Measurements from ENCODE around the gene CNR2. TPM values are rescaled to one million over a fixed set of nuclear protein-coding genes. Genes with fewer than 3 reads are reported as not detected.
"Not testable (repeated sequence)": the region's sequence is repeated elsewhere in the genome, so short reads cannot be mapped to it uniquely, and the experiment has no call there.

The CNR2 gene
- total and polyA plus RNA-seq, 12 donors: 0.06 to 0.09 (median 0.08) TPM; not detected in 9

GRCh38 chr1:23862640-23863039 lies 50.5 kb downstream of the CNR2 start:
- peaks cover 0 to 53% of the 10 kb centered on the region in 2 donors for H3K36me3 ChIP-seq (replicated peaks in 1 of 2)
- intact Hi-C loops (cut with DNase I): loop anchor here in 1 of 2 donors (10.0 kb wide), 1 partner anchor 58 kb away; the partner anchor contains the start of gene GALE
- H3K4me3 ChIP-seq: no peak overlapping the region
- H3K4me1 ChIP-seq (replicated peaks in 1 of 2): peaks cover 7 to 21% of the 10 kb centered on the region in 2 donors
- no peak for DNase-seq
- H3K9me3 ChIP-seq (replicated peaks in 1 of 3): no peaks in the 10 kb centered on the region
- 78 to 85% (median 79%) methylated on average over 3 of the region's 3 CpGs for WGBS, 4 donors
- H3K27me3 ChIP-seq: no peaks in the 10 kb centered on the region
- H3K27ac ChIP-seq: no peak overlapping the region
- TF ChIP-seq CTCF (IDR thresholded peaks at IDR 0.05) (no peak), POLR2A (IDR thresholded peaks at IDR 0.05) (no peak)

- no peaks in the 10 kb centered on the region for H3K4me1 ChIP-seq (replicated peaks in 1 of 2)
- peaks cover 0 to 18% of the 10 kb centered on the region in 2 donors for H3K36me3 ChIP-seq (replicated peaks in 1 of 2)
- no peak overlapping the region for H3K4me3 ChIP-seq
- intact Hi-C loops (cut with DNase I): no loop called here
- no peaks in the 10 kb centered on the region for H3K27me3 ChIP-seq
- 44 to 73% (median 54%) methylated on average over 2 of the region's 2 CpGs for WGBS, 4 donors
- H3K27ac ChIP-seq: no peak overlapping the region
- TF ChIP-seq POLR2A (IDR thresholded peaks at IDR 0.05) (no peak), CTCF (IDR thresholded peaks at IDR 0.05) (no peak)
- DNase-seq: no peak
- H3K9me3 ChIP-seq (replicated peaks in 1 of 3): no peaks in the 10 kb centered on the region
These were observed 58.6 kb downstream of the CNR2 start for GRCh38 chr1:23854568-23854967.

- WGBS, 4 donors: 95 to 97% methylated on average over 11 to 21 of the region's 34 CpGs; no CpG with 5 or more reads in 2 of the 4 donors
- H3K36me3 ChIP-seq (replicated peaks in 1 of 2); H3K27me3 ChIP-seq; H3K4me1 ChIP-seq (replicated peaks in 1 of 2); H3K4me3 ChIP-seq; H3K27ac ChIP-seq; H3K9me3 ChIP-seq (replicated peaks in 1 of 3); intact Hi-C loops (cut with DNase I); DNase-seq: not testable (repeated sequence)
These were observed 60.0 kb downstream of the CNR2 start for GRCh38 chr1:23853124-23853523.

GRCh38 chr1:23851406-23851805 lies 61.8 kb downstream of the CNR2 start:
- H3K36me3 ChIP-seq (replicated peaks in 1 of 2): peaks cover 0 to 14% of the 10 kb centered on the region in 2 donors

GRCh38 chr1:23848673-23849616 lies 64.2 kb downstream of the CNR2 start:
- intact Hi-C loops (cut with DNase I): no loop called here
- Histone ChIP-seq H3K9me3 (replicated peaks in 1 of 3) (no peaks in the 10 kb centered on the region), H3K4me1 (replicated peaks in 1 of 2) (no peaks in the 10 kb centered on the region), H3K4me3 (no peak overlapping the region), H3K27ac (no peak overlapping the region), H3K27me3 (no peaks in the 10 kb centered on the region), H3K36me3 (replicated peaks in 1 of 2) (peaks cover 0 to 24% of the 10 kb centered on the region in 2 donors)
- no peak for TF ChIP-seq POLR2A (IDR thresholded peaks at IDR 0.05)
- no peak for TF ChIP-seq CTCF (IDR thresholded peaks at IDR 0.05)
- WGBS, 4 donors: 87 to 91% (median 90%) methylated on average over 12 of the region's 12 CpGs
- DNase-seq: no peak

More at GRCh38 chr1:23851406-23851805, 61.8 kb downstream of the CNR2 start:
- H3K27me3 ChIP-seq; H3K9me3 ChIP-seq (replicated peaks in 1 of 3); intact Hi-C loops (cut with DNase I); H3K4me3 ChIP-seq; DNase-seq; H3K4me1 ChIP-seq (replicated peaks in 1 of 2); H3K27ac ChIP-seq: not testable (repeated sequence)

GRCh38 chr1:23847482-23848095 lies 65.6 kb downstream of the CNR2 start:
- peaks cover 0 to 24% of the 10 kb centered on the region in 2 donors for H3K36me3 ChIP-seq (replicated peaks in 1 of 2)
- intact Hi-C loops (cut with DNase I); DNase-seq; H3K4me1 ChIP-seq (replicated peaks in 1 of 2); H3K27me3 ChIP-seq; H3K27ac ChIP-seq; H3K4me3 ChIP-seq; H3K9me3 ChIP-seq (replicated peaks in 1 of 3): not testable (repeated sequence)
- WGBS, 4 donors: 83 to 100% (median 98%) methylated on average over 2 of the region's 2 CpGs
